OCI-LY7 (cell line): ENCODE measurements around the gene ELF2.

ENCODE experiments used
- EZH2phosphoT487 ChIP-seq: fragments of 200-600 bp; sonication (generic); IDR thresholded peaks from 2 replicates; pipeline ENCODE4 v1.6.1; 2018; ENCODE audit warnings: low read depth, borderline replicate concordance, mild to moderate bottlenecking, mixed run types, antibody characterized with exemption, low read length, moderate library complexity, mixed read lengths
- TF ChIP-seq, protein P1 (sequence below): fragments of 200-600 bp; sonication (generic); conservative IDR thresholded peaks from 2 replicates; pipeline ENCODE4 v1.5.1; 2014; ENCODE audit warnings: mild to moderate bottlenecking, antibody characterized with exemption, low read length, moderate library complexity, mixed read lengths

DNA sequence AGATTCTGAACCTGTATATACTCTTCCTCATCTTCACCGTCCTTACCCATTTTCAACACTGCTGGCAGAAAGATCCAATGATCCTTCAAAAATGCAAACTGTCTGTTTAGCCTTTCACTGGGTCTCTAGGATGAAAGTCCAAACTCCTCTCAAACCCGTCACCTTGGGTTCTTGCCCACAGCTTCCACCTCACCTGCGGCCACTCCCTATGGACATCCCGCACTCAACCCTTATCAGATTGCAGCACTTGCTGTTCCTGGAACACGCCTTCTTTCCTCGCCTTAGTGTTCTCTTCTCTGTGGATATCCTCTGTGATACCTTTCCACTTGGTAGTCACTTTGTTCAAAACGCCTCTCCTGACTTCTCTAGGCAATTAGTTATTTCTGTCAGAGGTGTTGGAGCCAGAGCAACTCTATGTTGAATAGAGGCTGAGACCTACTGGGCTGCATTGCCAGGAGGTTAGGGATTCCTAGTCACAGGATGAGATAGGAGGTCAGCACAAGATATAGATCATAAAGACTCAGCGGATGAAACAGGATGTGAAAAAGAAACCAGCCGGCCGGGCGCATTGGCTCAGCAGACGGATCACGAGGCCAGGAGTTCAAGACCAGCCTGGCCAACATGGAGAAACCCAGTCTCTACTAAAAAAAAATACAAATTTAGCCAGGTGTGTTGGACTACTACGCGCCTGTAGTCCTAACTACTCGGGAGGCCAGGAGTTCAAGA lies 165.6 kb downstream of the ELF2 start:
- TF ChIP-seq, protein P1, sequence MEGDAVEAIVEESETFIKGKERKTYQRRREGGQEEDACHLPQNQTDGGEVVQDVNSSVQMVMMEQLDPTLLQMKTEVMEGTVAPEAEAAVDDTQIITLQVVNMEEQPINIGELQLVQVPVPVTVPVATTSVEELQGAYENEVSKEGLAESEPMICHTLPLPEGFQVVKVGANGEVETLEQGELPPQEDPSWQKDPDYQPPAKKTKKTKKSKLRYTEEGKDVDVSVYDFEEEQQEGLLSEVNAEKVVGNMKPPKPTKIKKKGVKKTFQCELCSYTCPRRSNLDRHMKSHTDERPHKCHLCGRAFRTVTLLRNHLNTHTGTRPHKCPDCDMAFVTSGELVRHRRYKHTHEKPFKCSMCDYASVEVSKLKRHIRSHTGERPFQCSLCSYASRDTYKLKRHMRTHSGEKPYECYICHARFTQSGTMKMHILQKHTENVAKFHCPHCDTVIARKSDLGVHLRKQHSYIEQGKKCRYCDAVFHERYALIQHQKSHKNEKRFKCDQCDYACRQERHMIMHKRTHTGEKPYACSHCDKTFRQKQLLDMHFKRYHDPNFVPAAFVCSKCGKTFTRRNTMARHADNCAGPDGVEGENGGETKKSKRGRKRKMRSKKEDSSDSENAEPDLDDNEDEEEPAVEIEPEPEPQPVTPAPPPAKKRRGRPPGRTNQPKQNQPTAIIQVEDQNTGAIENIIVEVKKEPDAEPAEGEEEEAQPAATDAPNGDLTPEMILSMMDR = no peak
- TF ChIP-seq EZH2phosphoT487 = no peak
